PC-3 (cell line): ENCODE measurements around the gene CPEB2. TPM values are rescaled to one million over a fixed set of nuclear protein-coding genes. Genes with fewer than 3 reads are reported as not detected.

Source experiments
- ATAC-seq: fragments of 200-7000 bp; cut with Tn5 transposase; 2 replicates; pipeline ENCODE4 v1.9.1; 2020; ENCODE audit warnings: mild to moderate bottlenecking, moderate library complexity
- BruUV-seq: library from RNA; stranded (reverse); fragments of 400-500 nt; replicated peaks from 2 replicates; lab custom pipeline; 2021; lab: Mats Ljungman, UMichigan
- CTCF ChIA-PET: fragments of 300-600 bp; sonication (Branson Sonifier 250); formaldehyde crosslinking; loops from one replicate; lab custom pipeline; 2022; ENCODE audit warnings: antibody characterized with exemption; lab: Charles Lee
- POLR2A ChIA-PET: fragments of 300-600 bp; sonication (Branson Sonifier 250); formaldehyde crosslinking; loops from one replicate; lab custom pipeline; 2022; ENCODE audit warnings: antibody characterized with exemption; ENCODE audit not compliant: unreplicated experiment; lab: Charles Lee
- DNase-seq: peaks from one replicate; pipeline ENCODE4 v3.0.0-alpha.2; 2015
- H2AFZ ChIP-seq: fragments of 300-600 bp; sonication (generic); 2 replicates; pipeline ENCODE4 v1.6.0; 2016; ENCODE audit warnings: antibody characterized with exemption, low read length
- H3F3A ChIP-seq: fragments of 300-600 bp; sonication (generic); one replicate; pipeline ENCODE4 v1.6.0; 2017; ENCODE audit warnings: antibody characterized with exemption, low read length, control low read depth, mild to moderate bottlenecking; ENCODE audit not compliant: unreplicated experiment
- H3K27ac ChIP-seq: fragments of 300-600 bp; sonication (generic); 2 replicates; pipeline ENCODE4 v1.5.1; 2016; ENCODE audit warnings: mild to moderate bottlenecking, low read length
- H3K27me3 ChIP-seq: fragments of 300-600 bp; sonication (generic); 2 replicates; pipeline ENCODE4 v1.6.1; 2016; ENCODE audit warnings: low read length, mixed read lengths
- H3K36me3 ChIP-seq: fragments of 300-600 bp; sonication (generic); 2 replicates; pipeline ENCODE4 v1.6.1; 2016; ENCODE audit warnings: low read depth, mixed run types, low read length, mixed read lengths
- H3K4me1 ChIP-seq: fragments of 300-600 bp; sonication (generic); 2 replicates; pipeline ENCODE4 v1.5.1; 2016; ENCODE audit warnings: low read length; ENCODE audit not compliant: insufficient read depth
- H3K4me2 ChIP-seq: fragments of 300-600 bp; sonication (generic); 2 replicates; pipeline ENCODE4 v1.6.0; 2016; ENCODE audit warnings: low read length
- H3K4me3 ChIP-seq: fragments of 300-600 bp; sonication (generic); 2 replicates; pipeline ENCODE4 v1.5.1; 2016; ENCODE audit warnings: mild to moderate bottlenecking, low read length, mixed read lengths
- H3K79me2 ChIP-seq: fragments of 300-600 bp; sonication (generic); 2 replicates; pipeline ENCODE4 v1.6.1; 2017; ENCODE audit warnings: low read length, mixed read lengths
- H3K9ac ChIP-seq: fragments of 300-600 bp; sonication (generic); 2 replicates; pipeline ENCODE4 v1.6.0; 2016; ENCODE audit warnings: mild to moderate bottlenecking, low read length
- H3K9me2 ChIP-seq: fragments of 300-600 bp; sonication (generic); replicated peaks from 2 replicates; pipeline ENCODE4 v1.6.1; 2016; ENCODE audit warnings: mixed run types, low read length, mixed read lengths
- H3K9me3 ChIP-seq: fragments of 300-600 bp; sonication (generic); 2 replicates; pipeline ENCODE4 v1.6.1; 2016; ENCODE audit warnings: low read length, mixed read lengths
- H4K20me1 ChIP-seq: fragments of 300-600 bp; sonication (generic); 2 replicates; pipeline ENCODE4 v1.6.1; 2016; ENCODE audit warnings: low read length, mixed read lengths
- CTCF ChIP-seq: fragments of 300-600 bp; sonication (generic); conservative IDR thresholded peaks from 2 replicates; pipeline ENCODE4 v1.5.1; 2017; ENCODE audit warnings: antibody characterized with exemption, low read depth, mild to moderate bottlenecking, low read length
- EZH2 ChIP-seq: fragments of 300-600 bp; sonication (generic); IDR thresholded peaks from one replicate; pipeline ENCODE4 v1.6.1; 2017; ENCODE audit warnings: antibody characterized with exemption, mild to moderate bottlenecking, low read length; ENCODE audit not compliant: unreplicated experiment
- EZH2phosphoT487 ChIP-seq: fragments of 300-600 bp; sonication (generic); IDR thresholded peaks from 2 replicates; pipeline ENCODE4 v1.6.1; 2018; ENCODE audit warnings: mild to moderate bottlenecking, antibody characterized with exemption, low read length, borderline replicate concordance
- intact Hi-C: fragments of 100-400 bp; cut with micrococcal nuclease; formaldehyde crosslinking; loops from 2 replicates; pipeline ENCODE4 v1.9.0; 2023
- total RNA-seq: library from RNA; depleted of rRNA; stranded (reverse); fragments of >200 nt; gene quantifications from 2 replicates; pipeline ENCODE4 v1.2.3, GENCODE V29; 2014

Gene CPEB2
- total RNA-seq, 1 experiment from 2014 or later: 1.8 TPM

GRCh38 chr4:15100994-15101695 lies 98.9 kb downstream of the CPEB2 start:
- BruUV-seq: no TSS peak
- Histone ChIP-seq H3K4me1 (0 out of 2 replicates have a peak, but pooled peaks cover 6% of the 10 kb centered on the region), H4K20me1 (no peaks in the 10 kb centered on the region), H3K27me3 (no peaks in the 10 kb centered on the region), H3K79me2 (no peaks in the 10 kb centered on the region), H3K36me3 (no peaks in the 10 kb centered on the region), H3F3A (no peaks in the 10 kb centered on the region), H3K9me3 (no peaks in the 10 kb centered on the region), H3K4me3 (no peak overlapping the region), H3K4me2 (no peak overlapping the region), H3K9ac (no peak overlapping the region), H2AFZ (0 out of 2 replicates have a peak overlapping the region, but pooled peaks have one; percentile 18), H3K9me2 (no peaks in the 10 kb centered on the region), H3K27ac (no peak overlapping the region)
- CTCF ChIA-PET: no interaction called here
- POLR2A ChIA-PET: no interaction called here
- intact Hi-C loops: no loop called here
- TF ChIP-seq CTCF (no peak), EZH2 (no peak), EZH2phosphoT487 (no peak)
- ATAC-seq: no peak
- peak; percentile 10 for DNase-seq

GRCh38 chr4:15104825-15105224 lies 102.5 kb downstream of the CPEB2 start:
- ChIA-PET CTCF (no interaction called here), POLR2A (no interaction called here)
- no peak for ATAC-seq
- BruUV-seq: no TSS peak
- no peaks in the 10 kb centered on the region for H3K36me3 ChIP-seq
- H3K79me2 ChIP-seq: no peaks in the 10 kb centered on the region
- no peak overlapping the region for H3K4me2 ChIP-seq
- H3K27me3 ChIP-seq: no peaks in the 10 kb centered on the region
- 0 out of 2 replicates have a peak, but pooled peaks cover 6% of the 10 kb centered on the region for H3K4me1 ChIP-seq
- no peak for TF ChIP-seq EZH2
- TF ChIP-seq CTCF: no peak
- TF ChIP-seq EZH2phosphoT487: no peak
- intact Hi-C loops: no loop called here
- no peak overlapping the region for H2AFZ ChIP-seq
- no peak overlapping the region for H3K4me3 ChIP-seq
- H3K27ac ChIP-seq: no peak overlapping the region
- no peak for DNase-seq
- no peaks in the 10 kb centered on the region for H4K20me1 ChIP-seq
- H3K9ac ChIP-seq: no peak overlapping the region
- no peaks in the 10 kb centered on the region for H3K9me3 ChIP-seq
- no peaks in the 10 kb centered on the region for H3F3A ChIP-seq
- no peaks in the 10 kb centered on the region for H3K9me2 ChIP-seq

GRCh38 chr4:15106399-15106798 lies 104.1 kb downstream of the CPEB2 start:
- ChIA-PET POLR2A (no interaction called here), CTCF (no interaction called here)
- Histone ChIP-seq H3K9me3 (no peaks in the 10 kb centered on the region), H3K9me2 (no peaks in the 10 kb centered on the region), H3K4me1 (0 out of 2 replicates have a peak, but pooled peaks cover under 1% of the 10 kb centered on the region), H2AFZ (0 out of 2 replicates have a peak overlapping the region, but pooled peaks have one; percentile 26), H4K20me1 (no peaks in the 10 kb centered on the region), H3K27me3 (no peaks in the 10 kb centered on the region), H3K9ac (no peak overlapping the region), H3K27ac (no peak overlapping the region), H3K36me3 (no peaks in the 10 kb centered on the region), H3F3A (no peaks in the 10 kb centered on the region), H3K4me3 (no peak overlapping the region), H3K4me2 (no peak overlapping the region), H3K79me2 (no peaks in the 10 kb centered on the region)
- intact Hi-C loops: no loop called here
- no TSS peak for BruUV-seq
- DNase-seq: no peak
- TF ChIP-seq EZH2phosphoT487 (no peak), CTCF (no peak), EZH2 (no peak)
- no peak for ATAC-seq
